Measurements from ENCODE around the gene ENOX1.

Gene ENOX1

DNA sequence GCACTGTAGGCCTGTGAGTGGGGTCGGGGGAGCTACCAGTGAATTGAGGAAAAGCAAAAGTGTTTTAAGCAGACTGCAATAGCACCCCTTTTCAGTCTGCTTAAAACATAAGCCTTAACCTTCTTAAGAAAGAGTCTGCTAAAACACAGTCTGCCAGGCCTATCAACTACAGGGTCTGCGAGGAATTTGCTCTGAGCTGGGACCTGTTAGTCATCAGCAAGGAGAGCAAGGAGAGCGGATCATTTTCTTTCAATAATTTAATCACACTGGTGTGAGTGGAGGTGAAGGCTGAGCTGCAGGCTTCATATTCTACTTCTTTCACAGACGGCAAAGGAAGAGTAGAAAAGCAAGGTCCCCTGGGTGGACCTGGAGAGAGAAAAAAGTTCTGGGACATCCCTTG, 342.7 kb downstream of the ENOX1 start:
- no peak overlapping the region for H3K27ac ChIP-seq

DNA sequence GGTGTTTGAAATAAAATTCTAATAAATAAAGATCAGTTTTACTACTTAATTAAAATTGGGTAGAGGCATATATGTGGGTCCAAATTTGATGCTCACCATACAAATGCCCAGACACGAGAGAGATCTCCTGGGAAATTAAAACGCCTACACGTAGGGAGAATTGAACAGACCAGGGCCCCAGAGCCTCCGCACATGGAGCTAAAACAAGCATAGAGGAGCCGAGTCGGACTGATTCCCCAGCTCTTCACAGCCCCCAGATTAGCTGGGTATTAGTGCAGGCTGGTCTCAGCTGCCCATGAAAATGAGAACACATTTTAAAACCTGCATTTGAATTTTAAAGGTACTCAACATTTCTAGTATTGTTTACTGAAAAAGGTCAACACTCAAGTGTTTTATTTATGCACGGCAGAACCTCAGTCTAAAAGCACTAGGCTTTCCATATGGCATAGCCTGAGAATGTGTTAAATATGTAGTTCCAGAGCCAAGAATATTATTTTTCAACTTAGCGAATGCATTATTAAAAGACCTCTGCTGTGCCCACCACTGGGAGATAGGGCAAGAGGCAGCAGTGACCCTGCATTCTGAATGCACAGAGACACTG, 344.8 kb downstream of the ENOX1 start:
- TF ChIP-seq ZFX (IDR thresholded peaks at IDR 0.05; ENCODE audit: borderline replicate concordance) = no peak
- TF ChIP-seq, protein P1, sequence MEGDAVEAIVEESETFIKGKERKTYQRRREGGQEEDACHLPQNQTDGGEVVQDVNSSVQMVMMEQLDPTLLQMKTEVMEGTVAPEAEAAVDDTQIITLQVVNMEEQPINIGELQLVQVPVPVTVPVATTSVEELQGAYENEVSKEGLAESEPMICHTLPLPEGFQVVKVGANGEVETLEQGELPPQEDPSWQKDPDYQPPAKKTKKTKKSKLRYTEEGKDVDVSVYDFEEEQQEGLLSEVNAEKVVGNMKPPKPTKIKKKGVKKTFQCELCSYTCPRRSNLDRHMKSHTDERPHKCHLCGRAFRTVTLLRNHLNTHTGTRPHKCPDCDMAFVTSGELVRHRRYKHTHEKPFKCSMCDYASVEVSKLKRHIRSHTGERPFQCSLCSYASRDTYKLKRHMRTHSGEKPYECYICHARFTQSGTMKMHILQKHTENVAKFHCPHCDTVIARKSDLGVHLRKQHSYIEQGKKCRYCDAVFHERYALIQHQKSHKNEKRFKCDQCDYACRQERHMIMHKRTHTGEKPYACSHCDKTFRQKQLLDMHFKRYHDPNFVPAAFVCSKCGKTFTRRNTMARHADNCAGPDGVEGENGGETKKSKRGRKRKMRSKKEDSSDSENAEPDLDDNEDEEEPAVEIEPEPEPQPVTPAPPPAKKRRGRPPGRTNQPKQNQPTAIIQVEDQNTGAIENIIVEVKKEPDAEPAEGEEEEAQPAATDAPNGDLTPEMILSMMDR (IDR thresholded peaks at IDR 0.05) = no peak
- no peak overlapping the region for H3K27ac ChIP-seq

More for the DNA sequence above, 342.7 kb downstream of the ENOX1 start:
- no peak for TF ChIP-seq ZFX (IDR thresholded peaks at IDR 0.05; ENCODE audit: borderline replicate concordance)
- TF ChIP-seq, protein P1 (IDR thresholded peaks at IDR 0.05) = no peak

DNA sequence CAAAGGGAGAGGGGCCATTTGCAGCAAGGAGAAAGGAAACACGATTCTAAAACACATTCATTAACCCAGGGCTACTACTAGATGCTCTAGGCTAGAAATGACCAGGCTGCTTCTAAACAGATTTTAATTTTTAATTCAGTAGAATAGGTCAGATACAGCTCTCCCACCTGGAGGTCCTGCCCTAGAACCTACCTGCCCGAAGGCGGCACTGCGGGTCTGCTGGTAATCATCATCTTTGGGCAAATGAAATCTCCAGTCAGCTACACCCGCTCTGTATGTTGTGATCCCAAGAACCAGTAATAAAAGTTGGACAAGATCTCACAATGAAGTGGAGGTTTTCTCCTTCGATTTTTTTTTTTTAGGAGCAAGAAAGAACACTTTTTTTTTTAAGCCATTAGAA, 345.3 kb downstream of the ENOX1 start:
- TF ChIP-seq, protein P1 (IDR thresholded peaks at IDR 0.05) = no peak
- TF ChIP-seq ZFX (IDR thresholded peaks at IDR 0.05; ENCODE audit: borderline replicate concordance) = no peak
- no peak overlapping the region for H3K27ac ChIP-seq

DNA sequence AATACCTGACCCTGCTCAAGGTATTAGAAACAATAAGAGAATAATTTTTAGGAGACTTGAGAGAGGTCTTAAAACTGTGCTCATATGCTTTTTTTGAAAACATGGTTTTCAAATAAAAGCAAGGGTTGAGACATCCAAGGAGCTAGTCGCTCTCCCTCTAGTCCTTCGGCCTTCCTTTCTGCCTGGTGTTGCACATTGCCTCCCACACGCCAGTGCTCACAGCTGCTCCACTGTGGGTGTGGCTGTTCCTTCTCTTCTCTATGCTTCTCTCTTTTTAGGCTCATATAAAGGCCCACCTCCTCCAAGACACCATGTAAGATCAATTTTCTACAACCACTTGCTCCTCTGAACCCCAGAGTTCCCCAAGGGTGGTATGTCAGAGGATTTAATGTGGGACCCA, 352.6 kb downstream of the ENOX1 start:
- TF ChIP-seq, protein P1 (IDR thresholded peaks at IDR 0.05) = no peak
- no peak for TF ChIP-seq ZFX (IDR thresholded peaks at IDR 0.05; ENCODE audit: borderline replicate concordance)
- no peak overlapping the region for H3K27ac ChIP-seq

DNA sequence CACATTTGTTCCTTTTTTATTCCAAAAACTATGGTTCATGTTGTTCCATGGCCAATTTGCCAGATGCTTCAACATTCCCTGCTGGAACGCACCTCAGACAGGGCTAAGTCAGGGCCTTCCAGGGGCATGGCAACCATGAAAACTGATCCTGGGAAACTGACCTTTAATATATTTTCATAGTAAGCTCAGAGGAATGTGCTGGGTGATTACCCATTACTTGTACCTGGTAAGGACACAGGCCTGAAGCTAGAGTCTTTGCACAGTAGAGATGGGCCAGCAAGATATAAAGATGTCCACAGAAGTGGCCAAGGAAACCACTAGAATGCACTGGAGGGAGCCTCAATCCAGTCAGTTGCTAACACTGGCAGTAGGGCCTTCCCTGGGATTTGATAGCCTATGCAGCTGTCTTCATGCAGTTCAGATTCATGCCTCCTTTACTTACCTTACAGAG, 353.1 kb downstream of the ENOX1 start:
- no peak overlapping the region for H3K27ac ChIP-seq
- TF ChIP-seq ZFX (IDR thresholded peaks at IDR 0.05; ENCODE audit: borderline replicate concordance) = no peak
- TF ChIP-seq, protein P1 (IDR thresholded peaks at IDR 0.05) = no peak

DNA sequence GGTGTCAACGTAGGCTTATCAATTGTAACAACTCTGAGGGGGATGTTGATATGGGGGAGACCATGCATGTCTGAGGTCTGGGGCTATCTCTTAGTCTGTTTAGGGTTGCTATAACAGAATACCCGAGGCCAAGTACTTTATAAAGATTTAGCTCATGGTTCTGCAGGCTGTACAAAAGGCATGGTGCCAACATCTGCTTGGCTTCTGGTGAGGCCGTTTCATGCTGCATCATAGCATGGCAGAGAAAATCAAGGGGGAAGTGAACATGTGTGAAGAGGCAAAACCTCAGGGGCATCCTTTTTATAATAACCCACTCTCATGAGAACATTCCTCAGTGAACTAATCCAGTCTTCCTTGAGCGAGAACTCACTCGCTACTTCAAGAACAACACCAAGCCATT, 353.8 kb downstream of the ENOX1 start:
- no peak overlapping the region for H3K27ac ChIP-seq
- TF ChIP-seq, protein P1 (IDR thresholded peaks at IDR 0.05) = no peak
- TF ChIP-seq ZFX (IDR thresholded peaks at IDR 0.05; ENCODE audit: borderline replicate concordance) = no peak

DNA sequence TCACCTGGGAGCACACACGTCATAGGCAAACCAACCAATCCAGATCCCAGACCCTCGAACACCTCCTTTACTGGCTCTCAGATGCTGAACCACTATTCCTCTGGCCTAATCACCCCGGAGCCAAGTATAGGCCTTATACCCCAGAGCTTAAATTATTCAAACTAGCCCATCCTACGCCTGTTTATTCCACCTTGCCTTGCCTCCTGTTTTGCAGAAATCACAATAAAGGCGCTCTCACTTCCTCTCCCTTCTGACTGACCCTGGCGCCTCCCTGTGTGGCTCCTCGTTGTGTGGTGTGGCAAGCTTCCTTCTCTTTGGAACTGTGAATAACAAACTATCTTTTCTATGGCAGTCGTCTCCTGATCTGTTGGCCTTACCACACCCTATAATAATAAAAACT, 354.9 kb downstream of the ENOX1 start:
- TF ChIP-seq ZFX (IDR thresholded peaks at IDR 0.05; ENCODE audit: borderline replicate concordance) = no peak
- TF ChIP-seq, protein P1 (IDR thresholded peaks at IDR 0.05) = no peak
- no peak overlapping the region; the same call in 1 of the 2 replicates for H3K27ac ChIP-seq
